Endothelial cell of umbilical vein (primary cell): ENCODE measurements around the gene ERMAP. TPM values are rescaled to one million over a fixed set of nuclear protein-coding genes. Genes with fewer than 3 reads are reported as not detected.

Experiments used
- BruUV-seq: library from RNA; stranded (reverse); fragments of 400-500 nt; replicated peaks from 2 replicates; lab custom pipeline; 2021; lab: Mats Ljungman, UMichigan
- CTCF ChIA-PET: fragments of 300-600, 350-600 bp; sonication (Branson Sonifier 250); formaldehyde crosslinking; loops from one replicate; lab custom pipeline; 2021; ENCODE audit warnings: antibody characterized with exemption, inconsistent platforms; lab: Charles Lee
- POLR2A ChIA-PET: fragments of 300-600, 350-600 bp; sonication (Branson Sonifier 250); formaldehyde crosslinking; loops from one replicate; lab custom pipeline; 2021; ENCODE audit warnings: antibody characterized with exemption, inconsistent platforms; lab: Charles Lee
- DNase-seq: peaks from one replicate; pipeline ENCODE4 v3.0.0-alpha.2; 2011; ENCODE audit warnings: low read depth, low spot score
- FAIRE-seq: peaks from 2 replicates; lab custom pipeline; 2011; peaks lifted over from hg19 to GRCh38; lab: Jason Lieb, UNC
- H2AFZ ChIP-seq: 2 replicates; pipeline ENCODE4 v1.6.0; 2012; ENCODE audit warnings: low read depth, low read length, control low read depth, inconsistent platforms
- H3K27ac ChIP-seq: 2 replicates; pipeline ENCODE4 v1.5.1; 2011; ENCODE audit warnings: low read depth, mild to moderate bottlenecking, control low read depth, low read length, moderate library complexity; ENCODE audit not compliant: insufficient read depth
- H3K27me3 ChIP-seq, 2 experiments: 2 replicates each; pipeline versions ENCODE4 v1.6.0 to v1.6.1; 2011; ENCODE audit warnings: low read length in 2 of 2, mixed read lengths in 1 of 2; ENCODE audit not compliant: control insufficient read depth in 2 of 2, insufficient read depth in 2 of 2
- H3K36me3 ChIP-seq, 2 experiments: 2 replicates in 1 of 2; 3 replicates in 1 of 2; pipeline ENCODE4 v1.5.1; 2011; ENCODE audit warnings: low read length in 2 of 2, mild to moderate bottlenecking in 1 of 2, moderate library complexity in 1 of 2; ENCODE audit not compliant: control insufficient read depth in 2 of 2, insufficient read depth in 2 of 2; ENCODE audit errors: extremely low read depth in 1 of 2
- H3K4me1 ChIP-seq: 3 replicates; pipeline ENCODE4 v1.5.1; 2011; ENCODE audit warnings: mild to moderate bottlenecking, low read length; ENCODE audit not compliant: control insufficient read depth, insufficient read depth; ENCODE audit errors: extremely low read depth
- H3K4me2 ChIP-seq: 2 replicates; pipeline ENCODE4 v1.6.1; 2011; ENCODE audit warnings: low read length, control low read depth, mixed read lengths; ENCODE audit not compliant: insufficient read depth
- H3K4me3 ChIP-seq, 3 experiments: fragments of 200-600 bp in 1 of 3; sonication (generic), shearing (Covaris generic) in 1 of 3; replicated peaks in 1 of 3; 2 replicates each; pipeline ENCODE4 v1.5.1; 2011 to 2016; ENCODE audit warnings: control low read depth in 3 of 3, low read length in 3 of 3, mild to moderate bottlenecking in 2 of 3, inconsistent platforms in 1 of 3, low read depth in 1 of 3, moderate library complexity in 1 of 3; ENCODE audit not compliant: insufficient read depth in 1 of 3
- H3K79me2 ChIP-seq: 2 replicates; pipeline ENCODE4 v1.6.0; 2012; ENCODE audit warnings: low read length, inconsistent platforms; ENCODE audit not compliant: control insufficient read depth, insufficient read depth
- H3K9ac ChIP-seq: replicated peaks from 2 replicates; pipeline ENCODE3; 2011; ENCODE audit warnings: low read length, control low read depth; ENCODE audit not compliant: insufficient read depth; ENCODE audit errors: extremely low read depth
- H3K9me1 ChIP-seq: replicated peaks from 3 replicates; pipeline ENCODE4 v1.6.0; 2011; ENCODE audit warnings: mild to moderate bottlenecking, low read length; ENCODE audit not compliant: control insufficient read depth, insufficient read depth; ENCODE audit errors: extremely low read depth
- H3K9me3 ChIP-seq: replicated peaks from 2 replicates; pipeline ENCODE4 v1.5.1; 2012; ENCODE audit warnings: low read length, inconsistent platforms; ENCODE audit not compliant: control insufficient read depth, insufficient read depth
- H4K20me1 ChIP-seq: replicated peaks from 2 replicates; pipeline ENCODE3; 2011; ENCODE audit warnings: mild to moderate bottlenecking, low read length; ENCODE audit not compliant: control insufficient read depth, insufficient read depth; ENCODE audit errors: extremely low read depth
- EZH2 ChIP-seq: IDR thresholded peaks from 2 replicates; pipeline ENCODE4 v1.6.1; 2012; ENCODE audit warnings: borderline replicate concordance, low read depth, mild to moderate bottlenecking, moderate library complexity, low read length, inconsistent platforms; ENCODE audit not compliant: severe bottlenecking
- FOS ChIP-seq: IDR thresholded peaks from 2 replicates; pipeline ENCODE4 v1.6.1; 2011; ENCODE audit warnings: mild to moderate bottlenecking, low read length, moderate library complexity, borderline replicate concordance; ENCODE audit not compliant: insufficient read depth
- GATA2 ChIP-seq: IDR thresholded peaks from 2 replicates; pipeline ENCODE4 v1.7.0; 2011; ENCODE audit warnings: low read depth, mild to moderate bottlenecking, moderate library complexity, mixed read lengths, low read length; ENCODE audit not compliant: insufficient read length, insufficient read depth
- JUN ChIP-seq: IDR thresholded peaks from 2 replicates; pipeline ENCODE4 v1.6.1; 2011; ENCODE audit warnings: borderline replicate concordance, low read depth; ENCODE audit not compliant: insufficient read length, insufficient read depth
- MYC ChIP-seq: IDR thresholded peaks from one replicate; pipeline ENCODE4 v1.6.1; 2011; ENCODE audit warnings: mild to moderate bottlenecking, low read depth, low read length
- POLR2A ChIP-seq: IDR thresholded peaks from 2 replicates; pipeline ENCODE4 v1.6.1; 2012; ENCODE audit warnings: low read depth, mild to moderate bottlenecking, control low read depth, low read length
- POLR2AphosphoS5 ChIP-seq: IDR thresholded peaks from 2 replicates; pipeline ENCODE4 v1.6.1; 2012; ENCODE audit warnings: low read depth, mild to moderate bottlenecking, control low read depth, low read length, moderate library complexity; ENCODE audit not compliant: insufficient read depth
- dilution Hi-C: fragments of 300-500 bp; cut with MboI; formaldehyde crosslinking; loops from one replicate; pipeline ENCODE4 v1.15.0; 2019; ENCODE audit warnings: low sequenced_read_pairs; ENCODE audit not compliant: extremely low pct_ligation_motif_present
- intact Hi-C: fragments of 100-400 bp; cut with micrococcal nuclease; formaldehyde crosslinking; loops from one replicate; pipeline ENCODE4 v1.10.0; 2022
- polyA plus RNA-seq, 4 experiments: library from polyadenylated mRNA; depleted of rRNA in 3 of 4; stranded (reverse) in 3 of 4; unstranded in 1 of 4; fragments of >200 nt; gene quantifications; 2 replicates each; pipeline versions ENCODE4 v1.2.1 to v1.2.3, GENCODE V29; 2011 to 2012; ENCODE audit warnings: missing spikeins in 1 of 4
- total RNA-seq: library from RNA; stranded (reverse); gene quantifications from 2 replicates; pipeline ENCODE4 v1.2.3, GENCODE V29; 2021
- TF ChIP-seq, protein P1 (sequence below), 2 donors: IDR thresholded peaks; 1 replicate in 1 of 2; 2 replicates in 1 of 2; pipeline ENCODE4 v1.5.1; 2011; ENCODE audit warnings: low read length in 2 of 2, mild to moderate bottlenecking in 2 of 2, moderate library complexity in 2 of 2, control low read depth in 1 of 2, inconsistent platforms in 1 of 2, low read depth in 1 of 2; ENCODE audit not compliant: insufficient read depth in 1 of 2; ENCODE audit errors: extremely low read depth in 1 of 2
- TF ChIP-seq, protein P2 (sequence below): IDR thresholded peaks from 2 replicates; pipeline ENCODE4 v1.6.1; 2011; ENCODE audit not compliant: insufficient read depth, insufficient read length

ERMAP gene
- total and polyA plus RNA-seq, 2 donors (not counting 3 experiments of a cell fraction or from before 2014, with no cell fraction given), result 7.8 to 8.6 TPM

GRCh38 chr1:42783092-42783491 lies 33.8 kb upstream of the ERMAP start:
- no peaks in the 10 kb centered on the region for H3K79me2 ChIP-seq
- no peak overlapping the region for H3K4me2 ChIP-seq
- no peak overlapping the region for H3K9ac ChIP-seq
- H3K27ac ChIP-seq, result no peak overlapping the region
- no peaks in the 10 kb centered on the region for H4K20me1 ChIP-seq
- H3K9me1 ChIP-seq, result no peaks in the 10 kb centered on the region
- intact Hi-C loops, result no loop called here
- peaks cover 0 to 2% of the 10 kb centered on the region in 2 experiments for H3K36me3 ChIP-seq
- ChIA-PET CTCF (interaction anchor here (1.0 to 5.0 kb wide), 5 partner anchors 16 to 290 kb away, joined by 3 to 28 read pairs (median 7); partner anchors contain the start of genes C1orf50 and P3H1), POLR2A (no interaction called here)
- no peak for FAIRE-seq
- H3K9me3 ChIP-seq, result no peaks in the 10 kb centered on the region
- peaks cover 8% of the 10 kb centered on the region for H3K4me1 ChIP-seq
- no peak for DNase-seq
- H2AFZ ChIP-seq, result no peak overlapping the region
- dilution Hi-C loops, result no loop called here
- TF ChIP-seq POLR2AphosphoS5 (no peak), MYC (no peak), EZH2 (no peak), GATA2 (no peak), POLR2A (no peak), FOS (no peak), JUN (no peak)
- TF ChIP-seq, protein P1, sequence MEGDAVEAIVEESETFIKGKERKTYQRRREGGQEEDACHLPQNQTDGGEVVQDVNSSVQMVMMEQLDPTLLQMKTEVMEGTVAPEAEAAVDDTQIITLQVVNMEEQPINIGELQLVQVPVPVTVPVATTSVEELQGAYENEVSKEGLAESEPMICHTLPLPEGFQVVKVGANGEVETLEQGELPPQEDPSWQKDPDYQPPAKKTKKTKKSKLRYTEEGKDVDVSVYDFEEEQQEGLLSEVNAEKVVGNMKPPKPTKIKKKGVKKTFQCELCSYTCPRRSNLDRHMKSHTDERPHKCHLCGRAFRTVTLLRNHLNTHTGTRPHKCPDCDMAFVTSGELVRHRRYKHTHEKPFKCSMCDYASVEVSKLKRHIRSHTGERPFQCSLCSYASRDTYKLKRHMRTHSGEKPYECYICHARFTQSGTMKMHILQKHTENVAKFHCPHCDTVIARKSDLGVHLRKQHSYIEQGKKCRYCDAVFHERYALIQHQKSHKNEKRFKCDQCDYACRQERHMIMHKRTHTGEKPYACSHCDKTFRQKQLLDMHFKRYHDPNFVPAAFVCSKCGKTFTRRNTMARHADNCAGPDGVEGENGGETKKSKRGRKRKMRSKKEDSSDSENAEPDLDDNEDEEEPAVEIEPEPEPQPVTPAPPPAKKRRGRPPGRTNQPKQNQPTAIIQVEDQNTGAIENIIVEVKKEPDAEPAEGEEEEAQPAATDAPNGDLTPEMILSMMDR (IDR thresholded peaks at IDR 0.05; ENCODE audit: extremely low read depth in 1 of 2, insufficient read depth in 1 of 2, low read depth in 1 of 2, low read length in 2 of 2), result no peak
- TF ChIP-seq, protein P2, sequence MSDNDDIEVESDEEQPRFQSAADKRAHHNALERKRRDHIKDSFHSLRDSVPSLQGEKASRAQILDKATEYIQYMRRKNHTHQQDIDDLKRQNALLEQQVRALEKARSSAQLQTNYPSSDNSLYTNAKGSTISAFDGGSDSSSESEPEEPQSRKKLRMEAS, result no peak
- no TSS peak for BruUV-seq
- no peak overlapping the region for H3K4me3 ChIP-seq
- no peaks in the 10 kb centered on the region for H3K27me3 ChIP-seq
